ENCODE measurements around the gene MIA. TPM values are rescaled to one million over a fixed set of nuclear protein-coding genes. Genes with fewer than 3 reads are reported as not detected.
"Not testable (repeated sequence)": the region's sequence is repeated elsewhere in the genome, so short reads cannot be mapped to it uniquely, and the experiment has no call there.

Gene MIA
- total RNA-seq, 2 donors from 2014 or later = 1.0 to 3.6 TPM

GRCh38 chr19:40813182-40813581, 37.9 kb downstream of the MIA start:
- intact Hi-C loops (cut with DNase I) = no loop called here
- Histone ChIP-seq H3K9me3 (no peaks in the 10 kb centered on the region), H3K36me3 (peaks cover 4% of the 10 kb centered on the region), H3K4me1 (no peaks in the 10 kb centered on the region), H3K4me3 (no peak overlapping the region), H3K9ac (ENCODE audit: low read depth in 2 of 2, low read length in 2 of 2) (no peak overlapping the region), H3K27me3 (no peaks in the 10 kb centered on the region), H3K27ac (no peak overlapping the region)
- DNase-seq = no peak
- TF ChIP-seq CTCF (IDR thresholded peaks at IDR 0.05) = no peak

- DNase-seq = no peak
- Histone ChIP-seq H3K36me3 (no peaks in the 10 kb centered on the region), H3K4me1 (peaks cover 3% of the 10 kb centered on the region), H3K27ac (no peak overlapping the region), H3K27me3 (no peaks in the 10 kb centered on the region), H3K9ac (ENCODE audit: low read depth in 2 of 2, low read length in 2 of 2) (no peak overlapping the region), H3K4me3 (no peak overlapping the region), H3K9me3 (no peaks in the 10 kb centered on the region)
- TF ChIP-seq CTCF (IDR thresholded peaks at IDR 0.05) = no peak
- intact Hi-C loops (cut with DNase I) = no loop called here
Measured at GRCh38 chr19:40815223-40815622, 39.9 kb downstream of the MIA start.

GRCh38 chr19:40818480-40819399, 43.4 kb downstream of the MIA start:
- H3K9me3 ChIP-seq; intact Hi-C loops (cut with DNase I); H3K36me3 ChIP-seq; H3K27me3 ChIP-seq; H3K4me3 ChIP-seq; H3K27ac ChIP-seq; H3K4me1 ChIP-seq: not testable (repeated sequence)
- H3K9ac ChIP-seq (ENCODE audit: low read depth in 2 of 2, low read length in 2 of 2) = peak overlapping the region; percentile 26 to 35
- DNase-seq = peak; percentile 88

- not testable (repeated sequence) for H3K27me3 ChIP-seq, H3K4me1 ChIP-seq, H3K9me3 ChIP-seq, H3K27ac ChIP-seq, H3K36me3 ChIP-seq, H3K4me3 ChIP-seq
- peak; percentile 78 for TF ChIP-seq CTCF (IDR thresholded peaks at IDR 0.05)
- peak overlapping the region in 1 of 2 donors; percentile 46 for H3K9ac ChIP-seq (ENCODE audit: low read depth in 2 of 2, low read length in 2 of 2)
- intact Hi-C loops (cut with DNase I) = loop anchor here (2.0 kb wide), 1 partner anchor 157 kb away; no protein-coding TSS in a partner anchor
- DNase-seq = peak; percentile 65
Measured at GRCh38 chr19:40819479-40820234, 44.3 kb downstream of the MIA start.

GRCh38 chr19:40822161-40822560, 46.8 kb downstream of the MIA start:
- TF ChIP-seq CTCF (IDR thresholded peaks at IDR 0.05) = no peak
- intact Hi-C loops (cut with DNase I) = no loop called here
- no peak overlapping the region for H3K27ac ChIP-seq
- H3K9ac ChIP-seq (ENCODE audit: low read depth in 2 of 2, low read length in 2 of 2) = no peak overlapping the region
- H3K36me3 ChIP-seq = no peaks in the 10 kb centered on the region
- H3K4me3 ChIP-seq = no peak overlapping the region
- H3K9me3 ChIP-seq = no peaks in the 10 kb centered on the region
- peaks cover 3% of the 10 kb centered on the region for H3K4me1 ChIP-seq
- H3K27me3 ChIP-seq = no peaks in the 10 kb centered on the region
- DNase-seq = peak; percentile 17

GRCh38 chr19:40822704-40823553, 47.6 kb downstream of the MIA start:
- H3K27me3 ChIP-seq; H3K9ac ChIP-seq (ENCODE audit: low read depth in 2 of 2, low read length in 2 of 2); H3K4me1 ChIP-seq; H3K27ac ChIP-seq; intact Hi-C loops (cut with DNase I); H3K9me3 ChIP-seq; H3K36me3 ChIP-seq; H3K4me3 ChIP-seq: not testable (repeated sequence)
- DNase-seq = peak; percentile 17

GRCh38 chr19:40824916-40825315, 49.6 kb downstream of the MIA start:
- H3K4me3 ChIP-seq; H3K4me1 ChIP-seq; H3K9ac ChIP-seq (ENCODE audit: low read depth in 2 of 2, low read length in 2 of 2); intact Hi-C loops (cut with DNase I); H3K27me3 ChIP-seq; H3K27ac ChIP-seq; H3K36me3 ChIP-seq; H3K9me3 ChIP-seq: not testable (repeated sequence)
- DNase-seq = peak; percentile 15

- H3K4me1 ChIP-seq; H3K4me3 ChIP-seq; H3K9ac ChIP-seq (ENCODE audit: low read depth in 2 of 2, low read length in 2 of 2); DNase-seq; H3K9me3 ChIP-seq; H3K27me3 ChIP-seq; H3K36me3 ChIP-seq; H3K27ac ChIP-seq; intact Hi-C loops (cut with DNase I): not testable (repeated sequence)
Measured at GRCh38 chr19:40825460-40826095, 50.3 kb downstream of the MIA start.
